ENCODE measurements around the gene MYH15.

The MYH15 gene

DNA sequence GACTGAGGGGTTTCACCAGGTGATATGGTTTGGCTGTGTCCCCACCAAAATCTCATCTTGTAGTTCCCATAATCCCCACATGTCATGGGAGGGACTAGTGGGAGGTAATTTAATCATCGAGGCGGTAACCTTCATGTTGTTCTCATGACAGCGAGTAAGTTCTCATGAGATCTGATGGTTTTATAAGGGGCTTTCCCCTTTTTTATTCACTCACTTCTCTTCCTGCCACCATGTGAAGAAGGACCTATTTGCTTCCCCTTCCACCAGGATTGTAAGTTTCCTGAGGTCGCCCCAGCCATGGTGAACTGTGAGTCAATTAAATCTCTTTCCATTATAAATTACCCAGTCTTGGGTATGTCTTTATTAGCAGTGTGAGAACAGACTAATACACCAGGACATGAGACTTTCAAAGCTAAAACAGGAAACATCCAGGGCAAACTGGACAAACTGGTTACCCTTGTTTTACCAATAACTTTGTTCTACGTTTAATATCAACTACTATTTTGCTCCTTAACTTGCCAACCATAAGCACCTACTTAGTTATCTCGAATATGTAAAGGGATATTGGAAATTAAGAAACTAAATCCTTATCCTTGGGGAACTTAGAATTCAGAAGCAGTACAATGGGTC lies 98.2 kb downstream of the MYH15 start:
- Mint-ChIP-seq H3K27ac (no peak overlapping the region), H3K9me3 (peaks cover 5% of the 10 kb centered on the region), H3K4me3 (no peak overlapping the region), H3K4me1 (peaks cover 5% of the 10 kb centered on the region), H3K27me3 (ENCODE audit: low read depth) (no peaks in the 10 kb centered on the region), H3K36me3 (ENCODE audit: low read depth) (peaks cover 3% of the 10 kb centered on the region)
- TF ChIP-seq, protein P1, sequence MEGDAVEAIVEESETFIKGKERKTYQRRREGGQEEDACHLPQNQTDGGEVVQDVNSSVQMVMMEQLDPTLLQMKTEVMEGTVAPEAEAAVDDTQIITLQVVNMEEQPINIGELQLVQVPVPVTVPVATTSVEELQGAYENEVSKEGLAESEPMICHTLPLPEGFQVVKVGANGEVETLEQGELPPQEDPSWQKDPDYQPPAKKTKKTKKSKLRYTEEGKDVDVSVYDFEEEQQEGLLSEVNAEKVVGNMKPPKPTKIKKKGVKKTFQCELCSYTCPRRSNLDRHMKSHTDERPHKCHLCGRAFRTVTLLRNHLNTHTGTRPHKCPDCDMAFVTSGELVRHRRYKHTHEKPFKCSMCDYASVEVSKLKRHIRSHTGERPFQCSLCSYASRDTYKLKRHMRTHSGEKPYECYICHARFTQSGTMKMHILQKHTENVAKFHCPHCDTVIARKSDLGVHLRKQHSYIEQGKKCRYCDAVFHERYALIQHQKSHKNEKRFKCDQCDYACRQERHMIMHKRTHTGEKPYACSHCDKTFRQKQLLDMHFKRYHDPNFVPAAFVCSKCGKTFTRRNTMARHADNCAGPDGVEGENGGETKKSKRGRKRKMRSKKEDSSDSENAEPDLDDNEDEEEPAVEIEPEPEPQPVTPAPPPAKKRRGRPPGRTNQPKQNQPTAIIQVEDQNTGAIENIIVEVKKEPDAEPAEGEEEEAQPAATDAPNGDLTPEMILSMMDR (IDR thresholded peaks at IDR 0.05; ENCODE audit: unreplicated experiment in 3 of 3) = no peak

DNA sequence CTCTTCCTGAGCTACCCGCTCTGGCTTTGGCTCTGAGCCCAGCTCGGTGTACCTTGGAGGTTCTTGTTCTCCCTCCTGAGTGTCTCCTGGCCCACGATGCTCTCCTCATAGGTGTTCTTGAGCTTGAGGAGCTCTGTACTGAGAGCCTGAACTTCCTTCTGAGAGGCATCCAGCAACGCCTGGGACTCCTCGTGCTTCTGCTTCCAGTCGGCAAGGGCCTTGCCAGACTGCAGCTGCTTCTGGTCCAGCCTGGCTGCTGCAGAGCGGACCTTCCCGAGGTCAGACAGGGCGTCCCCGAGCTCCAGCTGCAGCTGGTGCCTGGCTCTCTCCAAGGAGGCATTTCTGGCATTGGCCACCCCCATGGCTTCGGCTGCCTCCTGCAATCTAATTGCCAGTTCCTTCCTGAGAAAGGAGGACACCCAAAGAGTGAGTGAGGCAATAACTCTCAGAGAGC lies 99.8 kb downstream of the MYH15 start:
- TF ChIP-seq, protein P1 (IDR thresholded peaks at IDR 0.05; ENCODE audit: unreplicated experiment in 3 of 3) = no peak
- H3K36me3 Mint-ChIP-seq (ENCODE audit: low read depth) = peaks cover 3% of the 10 kb centered on the region
- H3K9me3 Mint-ChIP-seq = peaks cover 5% of the 10 kb centered on the region
- H3K27ac Mint-ChIP-seq = no peak overlapping the region
- H3K4me1 Mint-ChIP-seq = peaks cover 4% of the 10 kb centered on the region
- no peak overlapping the region for H3K4me3 Mint-ChIP-seq
- H3K27me3 Mint-ChIP-seq (ENCODE audit: low read depth) = no peaks in the 10 kb centered on the region

DNA sequence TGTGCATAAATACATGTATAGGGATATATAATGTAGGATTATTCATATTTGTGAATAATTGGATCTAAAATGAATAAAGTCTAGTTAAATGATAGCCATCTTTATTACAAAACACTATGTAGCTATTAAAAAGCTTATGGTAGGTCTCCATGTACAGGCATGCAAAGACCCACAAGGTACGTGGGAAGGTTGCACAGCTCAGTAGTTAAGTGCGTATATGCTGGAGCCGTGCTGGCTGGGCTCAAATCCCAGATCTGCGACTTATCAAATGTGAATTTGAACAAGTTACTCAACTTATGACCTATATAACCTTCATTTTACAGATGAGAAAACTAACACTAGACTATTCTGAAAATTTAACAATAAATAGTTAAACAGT lies 100.6 kb downstream of the MYH15 start:
- Mint-ChIP-seq H3K9me3 (peaks cover 5% of the 10 kb centered on the region), H3K4me1 (peaks cover 6% of the 10 kb centered on the region)
- TF ChIP-seq, protein P1 (IDR thresholded peaks at IDR 0.05; ENCODE audit: unreplicated experiment in 3 of 3) = no peak

DNA sequence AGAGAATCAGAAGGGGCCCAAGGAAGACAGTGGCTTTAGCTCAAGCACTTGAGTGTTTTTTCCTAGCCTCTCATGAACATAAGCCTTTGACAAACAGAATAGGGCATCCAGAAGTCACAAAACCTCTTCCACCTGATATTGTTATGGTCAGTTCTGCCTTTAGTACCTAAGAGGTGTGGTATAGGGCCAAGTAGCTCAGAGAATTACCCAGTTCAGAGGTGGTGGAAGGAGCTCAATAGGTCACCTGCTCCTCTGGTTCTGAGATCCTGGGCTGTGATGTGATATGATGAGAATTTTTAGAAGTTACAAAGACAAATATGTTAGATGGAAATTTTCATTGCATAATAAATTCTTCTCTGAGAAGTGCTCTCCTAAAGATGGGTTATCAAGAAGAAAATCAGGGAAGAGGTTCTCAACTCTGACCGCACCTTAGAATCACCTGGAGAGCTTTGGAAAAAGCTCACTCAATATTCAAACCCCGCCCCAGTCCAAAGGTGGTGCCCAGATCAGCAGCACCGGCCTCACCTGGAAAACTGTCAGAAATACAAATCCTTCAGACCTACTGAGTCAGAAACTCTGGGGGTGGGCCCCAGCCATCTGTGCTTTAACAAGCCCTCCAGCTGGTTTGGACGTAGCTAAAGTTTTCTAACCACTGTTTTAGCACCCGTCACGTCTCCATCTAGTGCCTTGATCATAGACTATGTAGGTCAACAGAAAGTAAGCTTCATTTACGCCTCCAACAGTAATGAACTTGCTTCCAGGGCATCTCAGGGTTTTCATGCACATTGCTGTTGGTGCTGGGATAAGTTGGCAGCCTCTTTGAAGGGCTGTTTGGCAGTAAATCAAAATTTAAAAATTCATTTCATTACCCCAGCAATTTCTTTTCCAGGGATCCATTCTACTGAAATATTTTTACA lies 101.3 kb downstream of the MYH15 start:
- H3K4me1 Mint-ChIP-seq = peaks cover 12% of the 10 kb centered on the region
- no peak overlapping the region for H3K27ac Mint-ChIP-seq
- H3K27me3 Mint-ChIP-seq (ENCODE audit: low read depth) = no peaks in the 10 kb centered on the region
- TF ChIP-seq, protein P1 (IDR thresholded peaks at IDR 0.05; ENCODE audit: unreplicated experiment in 3 of 3) = no peak
- H3K36me3 Mint-ChIP-seq (ENCODE audit: low read depth) = peaks cover 3% of the 10 kb centered on the region
- peaks cover 5% of the 10 kb centered on the region for H3K9me3 Mint-ChIP-seq
- H3K4me3 Mint-ChIP-seq = no peak overlapping the region

More for the DNA sequence above, 100.6 kb downstream of the MYH15 start:
- H3K36me3 Mint-ChIP-seq (ENCODE audit: low read depth) = peaks cover 3% of the 10 kb centered on the region
- H3K27ac Mint-ChIP-seq = no peak overlapping the region
- H3K27me3 Mint-ChIP-seq (ENCODE audit: low read depth) = no peaks in the 10 kb centered on the region
- no peak overlapping the region for H3K4me3 Mint-ChIP-seq

DNA sequence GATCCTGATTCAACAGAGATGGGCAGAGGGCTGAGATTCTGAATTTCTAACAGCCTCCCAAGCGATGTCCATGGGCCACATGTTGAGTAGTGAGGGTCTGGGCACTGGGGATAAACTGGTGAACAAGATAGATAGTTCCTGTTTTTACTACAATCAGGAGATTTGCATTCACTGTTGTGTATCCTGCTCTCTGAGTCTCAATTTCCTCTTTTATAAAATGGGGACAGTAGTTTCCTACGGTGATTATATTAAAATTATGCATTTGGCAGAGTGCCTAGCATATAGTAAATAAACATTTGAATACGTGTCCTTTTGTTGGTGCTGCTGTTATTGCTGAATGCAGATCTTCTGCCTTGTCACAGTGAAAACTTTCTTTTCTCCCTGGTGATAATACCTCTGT lies 102.5 kb downstream of the MYH15 start:
- Mint-ChIP-seq H3K36me3 (ENCODE audit: low read depth) (peaks cover 3% of the 10 kb centered on the region), H3K4me3 (no peak overlapping the region), H3K27ac (no peak overlapping the region), H3K4me1 (peaks cover 24% of the 10 kb centered on the region), H3K9me3 (peaks cover 5% of the 10 kb centered on the region), H3K27me3 (ENCODE audit: low read depth) (no peaks in the 10 kb centered on the region)
- TF ChIP-seq, protein P1 (IDR thresholded peaks at IDR 0.05; ENCODE audit: unreplicated experiment in 3 of 3) = no peak

Measured in nephron (organoid).